KMS-11 (cell line): ENCODE data around the gene SLC12A9.

Source experiments
- H2AFZ ChIP-seq: fragments of 200-600 bp; sonication (generic); 2 replicates; pipeline ENCODE4 v1.6.1; 2016; ENCODE audit warnings: antibody characterized with exemption, mixed run types, low read depth
- H3K27ac ChIP-seq: fragments of 200-600 bp; sonication (generic); 2 replicates; pipeline ENCODE4 v1.6.1; 2016; ENCODE audit warnings: mild to moderate bottlenecking, mixed run types
- H3K27me3 ChIP-seq: fragments of 200-600 bp; sonication (generic); 2 replicates; pipeline ENCODE4 v1.6.1; 2017; ENCODE audit warnings: mild to moderate bottlenecking, low read depth, mixed run types, moderate library complexity; ENCODE audit not compliant: insufficient read depth
- H3K36me3 ChIP-seq: fragments of 200-600 bp; sonication (generic); 2 replicates; pipeline ENCODE4 v1.6.1; 2017; ENCODE audit warnings: mild to moderate bottlenecking, mixed run types; ENCODE audit not compliant: insufficient read depth
- H3K4me1 ChIP-seq: fragments of 200-600 bp; sonication (generic); 2 replicates; pipeline ENCODE4 v1.6.1; 2016; ENCODE audit warnings: mild to moderate bottlenecking, low read depth, mixed run types; ENCODE audit not compliant: poor library complexity, severe bottlenecking
- H3K4me2 ChIP-seq: fragments of 200-600 bp; sonication (generic); 2 replicates; pipeline ENCODE4 v1.7.0; 2016; ENCODE audit warnings: mild to moderate bottlenecking, mixed run types
- H3K4me3 ChIP-seq: fragments of 200-600 bp; sonication (generic); IDR thresholded peaks from 2 replicates; pipeline ENCODE4 v1.6.1; 2017; ENCODE audit warnings: low read depth, low read length, mixed read lengths; ENCODE audit not compliant: insufficient read depth
- H3K79me2 ChIP-seq: fragments of 200-600 bp; sonication (generic); 2 replicates; pipeline ENCODE4 v1.6.1; 2016; ENCODE audit warnings: low read depth, mixed run types; ENCODE audit not compliant: insufficient read depth
- H3K9ac ChIP-seq: fragments of 200-600 bp; sonication (generic); 2 replicates; pipeline ENCODE4 v1.6.1; 2016; ENCODE audit warnings: mild to moderate bottlenecking, mixed run types
- H4K20me1 ChIP-seq: fragments of 200-600 bp; sonication (generic); 2 replicates; pipeline ENCODE4 v1.6.1; 2016; ENCODE audit warnings: mild to moderate bottlenecking, mixed run types; ENCODE audit not compliant: insufficient read depth
- CTCF ChIP-seq: fragments of 200-600 bp; sonication (generic); conservative IDR thresholded peaks from 2 replicates; pipeline ENCODE4 v1.6.1; 2017; ENCODE audit warnings: low read depth, mild to moderate bottlenecking, antibody characterized with exemption, low read length, moderate library complexity, mixed read lengths

Gene SLC12A9

GRCh38 chr7:100863406-100863950, 11.0 kb downstream of the SLC12A9 start:
- Histone ChIP-seq H3K4me3 (no peak overlapping the region), H3K9ac (no peak overlapping the region), H3K4me2 (no peak overlapping the region), H3K36me3 (no peaks in the 10 kb centered on the region), H3K4me1 (no peaks in the 10 kb centered on the region), H3K27me3 (no peaks in the 10 kb centered on the region), H2AFZ (no peak overlapping the region), H4K20me1 (no peaks in the 10 kb centered on the region), H3K79me2 (no peaks in the 10 kb centered on the region), H3K27ac (no peak overlapping the region)
- no peak for TF ChIP-seq CTCF

- no peaks in the 10 kb centered on the region for H3K36me3 ChIP-seq
- H3K4me2 ChIP-seq: no peak overlapping the region
- no peak overlapping the region for H3K4me3 ChIP-seq
- no peak for TF ChIP-seq CTCF
- H3K4me1 ChIP-seq: no peaks in the 10 kb centered on the region
- H3K9ac ChIP-seq: no peak overlapping the region
- H3K27me3 ChIP-seq: no peaks in the 10 kb centered on the region
- no peak overlapping the region for H2AFZ ChIP-seq
- no peaks in the 10 kb centered on the region for H3K79me2 ChIP-seq
- no peaks in the 10 kb centered on the region for H4K20me1 ChIP-seq
- no peak overlapping the region for H3K27ac ChIP-seq
Measured at GRCh38 chr7:100864263-100864845, 11.8 kb downstream of the SLC12A9 start.

GRCh38 chr7:100865372-100865911, 12.9 kb downstream of the SLC12A9 start:
- Histone ChIP-seq H3K4me2 (no peak overlapping the region), H3K36me3 (no peaks in the 10 kb centered on the region), H4K20me1 (no peaks in the 10 kb centered on the region), H3K79me2 (no peaks in the 10 kb centered on the region), H3K27ac (no peak overlapping the region), H3K9ac (no peak overlapping the region), H3K27me3 (no peaks in the 10 kb centered on the region), H2AFZ (no peak overlapping the region), H3K4me1 (no peaks in the 10 kb centered on the region), H3K4me3 (no peak overlapping the region)
- no peak for TF ChIP-seq CTCF

GRCh38 chr7:100865938-100866728, 13.6 kb downstream of the SLC12A9 start:
- Histone ChIP-seq H3K4me3 (no peak overlapping the region), H2AFZ (no peak overlapping the region), H3K4me1 (no peaks in the 10 kb centered on the region), H4K20me1 (no peaks in the 10 kb centered on the region), H3K27ac (no peak overlapping the region), H3K79me2 (no peaks in the 10 kb centered on the region), H3K4me2 (no peak overlapping the region), H3K36me3 (no peaks in the 10 kb centered on the region), H3K9ac (no peak overlapping the region), H3K27me3 (no peaks in the 10 kb centered on the region)
- no peak for TF ChIP-seq CTCF
